ENCODE results near the gene TNRC18.

Gene TNRC18

DNA sequence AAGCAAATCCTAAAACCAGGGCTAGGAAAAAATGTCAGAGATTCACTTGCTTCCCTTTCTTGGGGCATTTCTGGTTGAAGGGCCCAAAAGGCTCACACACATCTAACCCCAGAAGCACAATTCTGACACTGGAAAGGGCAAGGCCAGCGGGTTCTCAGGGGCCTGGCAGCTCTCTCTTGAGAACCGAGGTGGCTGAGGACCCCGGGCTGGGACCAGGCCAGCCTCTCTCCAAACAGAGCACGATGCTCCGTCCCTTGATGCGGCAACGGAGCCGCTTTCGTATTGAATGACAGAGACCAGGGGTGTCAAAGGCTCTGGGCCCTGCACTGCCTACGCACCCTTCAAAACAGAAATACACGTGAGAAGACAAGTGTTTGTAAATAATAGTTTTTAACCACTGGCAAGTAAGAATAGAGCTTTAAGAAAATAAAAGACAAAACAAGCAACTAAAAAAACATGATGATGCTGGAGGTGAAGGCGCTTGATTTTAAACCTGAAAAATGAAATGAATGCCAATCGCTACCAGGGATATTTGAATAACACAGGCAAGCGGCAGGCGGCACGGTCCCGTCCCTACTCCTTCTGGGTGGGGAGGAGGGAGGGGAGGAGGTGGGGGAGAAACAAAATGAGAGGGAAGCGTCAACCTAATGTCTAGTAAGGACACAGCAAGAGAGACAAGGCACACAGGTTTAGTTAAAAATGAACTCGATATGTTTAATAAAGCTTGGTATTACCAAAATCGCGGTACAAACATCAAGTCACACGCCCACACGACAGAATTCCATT, 72.8 kb downstream of the TNRC18 start:
- peaks cover 12 to 37% of the 10 kb centered on the region in 2 donors for H3K36me3 ChIP-seq (ENCODE audit: control insufficient read depth in 1 of 2, insufficient read depth in 2 of 2, low read length in 2 of 2)

DNA sequence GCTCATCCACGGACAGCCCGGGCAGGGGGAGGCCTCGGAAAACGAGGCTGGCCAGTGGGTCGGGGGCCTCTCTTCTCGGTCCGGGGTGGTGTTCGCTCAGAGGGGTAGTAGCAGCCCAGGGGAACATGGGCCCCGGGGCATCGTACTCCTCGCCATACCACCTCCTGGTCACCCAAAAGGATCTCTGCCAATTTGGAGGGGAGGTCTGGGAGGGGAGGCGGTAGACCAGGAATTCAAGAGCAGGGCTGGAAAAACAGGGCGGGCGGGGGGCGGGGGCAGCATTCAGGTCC, 73.5 kb downstream of the TNRC18 start:
- Histone ChIP-seq H3K27me3 (ENCODE audit: low read depth, low read length) (no peaks in the 10 kb centered on the region), H3K4me3 (ENCODE audit: low read depth in 1 of 2, low read length in 2 of 2) (no peak overlapping the region), H3K36me3 (ENCODE audit: control insufficient read depth in 1 of 2, insufficient read depth in 2 of 2, low read length in 2 of 2) (peaks cover 12 to 43% of the 10 kb centered on the region in 2 donors), H3K4me1 (ENCODE audit: control insufficient read depth in 1 of 2, insufficient read depth in 2 of 2, low read length in 2 of 2) (peaks cover 0 to 48% of the 10 kb centered on the region in 2 donors), H3K27ac (ENCODE audit: low read length) (no peak overlapping the region), H3K9me3 (ENCODE audit: control insufficient read depth in 1 of 2, low read length in 2 of 2) (no peaks in the 10 kb centered on the region)

More for the DNA sequence above, 72.8 kb downstream of the TNRC18 start:
- Histone ChIP-seq H3K27me3 (ENCODE audit: low read depth, low read length) (no peaks in the 10 kb centered on the region), H3K4me1 (ENCODE audit: control insufficient read depth in 1 of 2, insufficient read depth in 2 of 2, low read length in 2 of 2) (peaks cover 0 to 55% of the 10 kb centered on the region in 2 donors), H3K27ac (ENCODE audit: low read length) (no peak overlapping the region), H3K4me3 (ENCODE audit: low read depth in 1 of 2, low read length in 2 of 2) (no peak overlapping the region), H3K9me3 (ENCODE audit: control insufficient read depth in 1 of 2, low read length in 2 of 2) (no peaks in the 10 kb centered on the region)

DNA sequence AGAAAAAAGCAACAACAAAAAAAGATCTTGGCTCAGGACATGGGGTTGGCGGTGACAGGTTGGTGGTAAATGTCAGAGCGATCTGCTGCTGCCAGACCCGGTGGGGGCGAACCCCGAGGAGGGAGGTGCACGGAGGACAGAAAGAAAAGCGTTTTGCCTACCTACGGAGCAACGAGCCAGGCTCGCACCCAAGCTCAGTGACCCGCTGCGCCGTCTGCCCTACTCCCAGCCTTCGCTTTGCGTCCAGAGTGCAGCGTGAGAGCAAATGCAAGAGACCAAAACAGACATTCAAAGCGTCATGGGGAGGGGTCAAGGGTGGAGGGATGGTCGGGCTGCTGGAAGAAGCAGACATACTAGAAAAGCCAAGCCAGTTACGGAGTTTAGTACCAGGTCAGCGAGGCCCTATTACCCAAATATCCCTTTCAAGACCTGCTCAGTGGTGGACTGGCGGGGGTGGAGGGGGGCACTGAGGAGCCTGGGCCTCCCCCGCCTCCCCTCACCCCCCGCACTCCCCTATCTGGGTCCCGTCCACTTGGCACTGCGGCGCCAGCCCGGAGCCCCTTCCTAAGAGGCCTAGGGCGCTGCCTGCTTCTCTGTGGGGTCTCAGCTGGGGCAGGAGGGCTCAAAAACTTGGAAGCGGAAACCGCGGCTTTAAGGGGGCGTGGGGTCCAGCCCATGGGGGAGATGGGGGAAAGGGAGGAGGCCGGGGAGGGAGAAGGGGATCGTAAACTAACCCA, 74.0 kb downstream of the TNRC18 start:
- Histone ChIP-seq H3K36me3 (ENCODE audit: control insufficient read depth in 1 of 2, insufficient read depth in 2 of 2, low read length in 2 of 2) (peaks cover 18 to 48% of the 10 kb centered on the region in 2 donors), H3K27ac (ENCODE audit: low read length) (no peak overlapping the region), H3K9me3 (ENCODE audit: control insufficient read depth in 1 of 2, low read length in 2 of 2) (no peaks in the 10 kb centered on the region), H3K4me3 (ENCODE audit: low read depth in 1 of 2, low read length in 2 of 2) (no peak overlapping the region), H3K27me3 (ENCODE audit: low read depth, low read length) (no peaks in the 10 kb centered on the region), H3K4me1 (ENCODE audit: control insufficient read depth in 1 of 2, insufficient read depth in 2 of 2, low read length in 2 of 2) (peaks cover 0 to 43% of the 10 kb centered on the region in 2 donors)

DNA sequence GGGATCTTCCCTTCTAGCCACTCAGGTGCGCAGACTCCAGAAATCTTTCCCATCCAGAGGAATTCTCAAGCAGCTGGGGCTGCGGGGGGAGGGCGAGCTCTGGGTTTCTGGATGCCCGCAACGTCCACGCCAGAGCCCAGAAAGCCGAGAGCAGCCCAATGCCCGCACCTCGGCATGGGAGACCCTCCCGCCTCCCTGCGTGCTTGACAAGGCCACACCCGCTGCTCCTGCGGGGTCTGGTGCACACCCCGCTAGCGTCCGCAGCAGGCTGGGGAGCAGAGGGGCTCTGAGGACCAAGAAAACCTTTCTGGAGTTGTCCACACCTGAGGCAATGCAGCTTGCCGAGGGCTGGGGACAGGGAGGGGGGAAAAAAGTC, 74.6 kb downstream of the TNRC18 start:
- H3K27ac ChIP-seq (ENCODE audit: low read length): no peak overlapping the region
- H3K36me3 ChIP-seq (ENCODE audit: control insufficient read depth in 1 of 2, insufficient read depth in 2 of 2, low read length in 2 of 2): peaks cover 22 to 55% of the 10 kb centered on the region in 2 donors
- no peak overlapping the region for H3K4me3 ChIP-seq (ENCODE audit: low read depth in 1 of 2, low read length in 2 of 2)
- no peaks in the 10 kb centered on the region for H3K27me3 ChIP-seq (ENCODE audit: low read depth, low read length)
- H3K4me1 ChIP-seq (ENCODE audit: control insufficient read depth in 1 of 2, insufficient read depth in 2 of 2, low read length in 2 of 2): peaks cover 0 to 38% of the 10 kb centered on the region in 2 donors
- H3K9me3 ChIP-seq (ENCODE audit: control insufficient read depth in 1 of 2, low read length in 2 of 2): peaks cover 0 to 4% of the 10 kb centered on the region in 2 donors

DNA sequence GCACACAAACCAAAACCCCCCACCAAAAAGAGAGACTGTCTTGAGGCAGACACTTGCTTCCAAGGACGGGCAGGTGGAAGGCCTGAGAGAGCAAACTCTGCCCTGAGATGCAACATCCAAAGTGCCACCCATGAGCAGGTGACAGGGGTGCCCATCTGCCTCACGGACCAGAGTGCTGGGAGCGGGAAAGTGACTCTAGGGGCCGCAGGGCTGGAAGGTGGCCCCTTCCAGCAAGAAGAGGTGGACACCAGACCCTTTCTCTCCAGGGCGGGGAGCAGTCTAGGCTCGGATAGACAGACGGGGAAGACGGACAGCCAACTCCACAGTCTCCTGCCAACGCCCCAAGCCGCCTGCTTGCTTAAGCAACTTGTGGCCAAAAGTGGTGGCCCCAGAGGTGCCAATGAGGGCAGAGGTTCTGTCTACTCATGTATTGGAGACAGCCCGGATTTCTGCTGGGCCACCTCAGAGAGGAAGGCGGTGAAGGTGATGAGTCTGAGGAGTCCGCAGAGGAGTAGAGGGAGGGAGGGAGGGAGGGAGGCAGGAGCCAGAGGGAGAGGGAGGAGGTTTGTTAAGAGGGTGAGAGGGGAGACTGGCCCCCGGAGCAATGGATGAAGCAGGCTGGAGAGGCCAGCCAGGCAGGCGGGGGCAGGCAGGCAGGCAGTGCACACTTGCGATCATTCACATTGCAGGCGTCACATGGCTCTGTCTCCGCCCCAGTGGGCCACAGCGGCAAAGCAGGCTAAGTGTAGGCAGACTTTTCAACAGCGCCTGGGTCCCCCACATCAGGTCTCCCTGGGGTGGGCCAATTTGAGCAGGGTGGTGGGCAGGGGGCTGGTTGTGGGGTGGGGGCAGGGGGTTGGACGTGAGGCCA, 75.3 kb downstream of the TNRC18 start:
- H3K4me3 ChIP-seq (ENCODE audit: low read depth in 1 of 2, low read length in 2 of 2): no peak overlapping the region
- H3K27me3 ChIP-seq (ENCODE audit: low read depth, low read length): no peaks in the 10 kb centered on the region
- peaks cover 0 to 34% of the 10 kb centered on the region in 2 donors for H3K4me1 ChIP-seq (ENCODE audit: control insufficient read depth in 1 of 2, insufficient read depth in 2 of 2, low read length in 2 of 2)
- no peak overlapping the region for H3K27ac ChIP-seq (ENCODE audit: low read length)
- peaks cover 29 to 56% of the 10 kb centered on the region in 2 donors for H3K36me3 ChIP-seq (ENCODE audit: control insufficient read depth in 1 of 2, insufficient read depth in 2 of 2, low read length in 2 of 2)
- H3K9me3 ChIP-seq (ENCODE audit: control insufficient read depth in 1 of 2, low read length in 2 of 2): peaks cover 0 to 9% of the 10 kb centered on the region in 2 donors

DNA sequence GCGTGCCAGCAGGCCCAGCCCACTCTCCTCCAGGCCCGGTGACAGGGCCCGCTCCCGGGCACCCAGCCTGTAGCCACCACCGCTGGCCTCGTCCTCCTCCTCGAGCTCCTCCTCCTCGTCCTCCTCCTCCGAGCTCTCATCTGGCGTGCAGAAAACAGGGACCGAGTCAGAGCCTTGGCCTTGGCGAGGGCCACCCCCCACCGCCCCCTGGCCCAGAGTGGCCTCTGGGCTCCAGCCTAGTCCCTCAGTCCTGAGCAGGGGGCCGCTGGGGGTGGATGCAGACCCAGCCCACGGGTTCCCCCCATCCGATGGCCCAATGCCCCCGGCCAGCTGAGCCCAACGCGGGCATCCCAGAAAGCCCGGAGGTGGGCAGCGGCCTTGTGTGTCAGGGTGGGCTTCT, 78.0 kb downstream of the TNRC18 start:
- H3K27ac ChIP-seq (ENCODE audit: low read length): no peak overlapping the region
- peaks cover 24 to 55% of the 10 kb centered on the region in 2 donors for H3K36me3 ChIP-seq (ENCODE audit: control insufficient read depth in 1 of 2, insufficient read depth in 2 of 2, low read length in 2 of 2)
- peaks cover 0 to 13% of the 10 kb centered on the region in 2 donors for H3K9me3 ChIP-seq (ENCODE audit: control insufficient read depth in 1 of 2, low read length in 2 of 2)
- no peak overlapping the region for H3K4me3 ChIP-seq (ENCODE audit: low read depth in 1 of 2, low read length in 2 of 2)
- peaks cover 0 to 24% of the 10 kb centered on the region in 2 donors for H3K4me1 ChIP-seq (ENCODE audit: control insufficient read depth in 1 of 2, insufficient read depth in 2 of 2, low read length in 2 of 2)
- no peaks in the 10 kb centered on the region for H3K27me3 ChIP-seq (ENCODE audit: low read depth, low read length)

- Histone ChIP-seq H3K27me3 (ENCODE audit: low read depth, low read length) (no peaks in the 10 kb centered on the region), H3K27ac (ENCODE audit: low read length) (no peak overlapping the region), H3K36me3 (ENCODE audit: control insufficient read depth in 1 of 2, insufficient read depth in 2 of 2, low read length in 2 of 2) (peaks cover 24 to 53% of the 10 kb centered on the region in 2 donors), H3K9me3 (ENCODE audit: control insufficient read depth in 1 of 2, low read length in 2 of 2) (peaks cover 0 to 13% of the 10 kb centered on the region in 2 donors), H3K4me3 (ENCODE audit: low read depth in 1 of 2, low read length in 2 of 2) (no peak overlapping the region), H3K4me1 (ENCODE audit: control insufficient read depth in 1 of 2, insufficient read depth in 2 of 2, low read length in 2 of 2) (peaks cover 0 to 22% of the 10 kb centered on the region in 2 donors)
These were observed 78.5 kb downstream of the TNRC18 start for GRCh38 chr7:5345171-5345570.

DNA sequence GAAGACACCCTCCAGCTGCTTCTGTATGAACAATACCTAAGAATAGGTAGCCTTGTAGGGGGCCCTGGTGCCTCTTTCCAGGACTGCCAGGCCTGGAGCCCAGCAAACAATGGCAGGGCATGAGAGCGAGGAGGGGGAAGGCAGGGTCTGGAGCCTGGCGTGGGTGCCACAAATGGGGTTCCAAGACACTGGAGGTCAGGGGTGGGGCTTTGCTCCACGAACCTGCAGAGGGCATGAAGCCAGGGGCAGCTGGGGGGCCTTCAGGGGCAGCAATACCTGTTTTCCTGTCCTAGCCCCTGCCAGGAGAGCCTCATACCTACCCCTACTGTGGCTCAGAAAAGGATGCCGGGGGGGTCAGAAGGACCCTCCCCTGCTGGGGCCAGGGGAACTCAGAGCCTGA, 79.3 kb downstream of the TNRC18 start:
- Histone ChIP-seq H3K4me3 (ENCODE audit: low read depth in 1 of 2, low read length in 2 of 2) (peak overlapping the region in 1 of 2 donors; percentile 2), H3K36me3 (ENCODE audit: control insufficient read depth in 1 of 2, insufficient read depth in 2 of 2, low read length in 2 of 2) (peaks cover 29 to 62% of the 10 kb centered on the region in 2 donors), H3K4me1 (ENCODE audit: control insufficient read depth in 1 of 2, insufficient read depth in 2 of 2, low read length in 2 of 2) (peaks cover 0 to 13% of the 10 kb centered on the region in 2 donors), H3K9me3 (ENCODE audit: control insufficient read depth in 1 of 2, low read length in 2 of 2) (peaks cover 0 to 13% of the 10 kb centered on the region in 2 donors), H3K27me3 (ENCODE audit: low read depth, low read length) (no peaks in the 10 kb centered on the region), H3K27ac (ENCODE audit: low read length) (no peak overlapping the region)

DNA sequence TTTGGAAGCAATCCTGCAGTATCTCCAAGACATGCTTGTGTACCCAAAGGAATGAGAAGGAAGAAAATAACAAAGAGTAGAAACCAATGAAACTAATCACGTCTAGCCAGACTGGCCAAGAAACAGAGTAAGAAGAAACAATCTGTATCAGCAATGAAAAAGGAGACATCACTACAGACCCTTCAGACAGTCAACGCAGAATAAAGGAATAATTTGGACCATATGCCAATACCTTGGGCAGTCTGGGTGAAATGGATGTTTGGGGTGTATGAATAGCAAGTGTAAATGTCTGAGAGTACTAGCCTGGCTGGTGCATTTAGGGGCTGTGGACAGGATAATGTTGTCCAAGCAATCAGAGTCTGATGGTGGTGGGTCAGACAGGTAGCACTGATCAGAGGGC, 79.8 kb downstream of the TNRC18 start:
- Histone ChIP-seq H3K4me3 (ENCODE audit: low read depth in 1 of 2, low read length in 2 of 2) (peak overlapping the region in 1 of 2 donors; percentile 2), H3K4me1 (ENCODE audit: control insufficient read depth in 1 of 2, insufficient read depth in 2 of 2, low read length in 2 of 2) (peaks cover 0 to 9% of the 10 kb centered on the region in 2 donors), H3K9me3 (ENCODE audit: control insufficient read depth in 1 of 2, low read length in 2 of 2) (peaks cover 0 to 13% of the 10 kb centered on the region in 2 donors), H3K27me3 (ENCODE audit: low read depth, low read length) (no peaks in the 10 kb centered on the region), H3K36me3 (ENCODE audit: control insufficient read depth in 1 of 2, insufficient read depth in 2 of 2, low read length in 2 of 2) (peaks cover 29 to 64% of the 10 kb centered on the region in 2 donors), H3K27ac (ENCODE audit: low read length) (no peak overlapping the region)

DNA sequence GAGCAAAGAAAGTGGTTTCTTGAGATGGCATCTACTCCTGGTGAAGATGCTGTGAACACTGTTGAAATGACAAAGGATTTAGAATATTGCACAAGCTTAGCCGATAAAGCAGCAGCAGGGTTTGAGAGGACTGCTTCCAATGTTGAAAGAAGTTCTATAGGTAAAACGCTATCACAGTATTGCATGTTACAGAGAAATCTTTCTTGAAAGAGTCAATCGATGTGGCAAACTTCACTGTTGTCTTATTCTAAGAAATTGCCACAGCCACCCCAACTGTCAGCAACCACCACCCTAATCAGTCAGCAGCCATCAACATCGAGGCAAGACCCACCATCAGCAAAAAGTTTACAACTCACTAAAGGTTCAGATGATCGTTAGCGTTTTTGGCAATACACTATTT, 81.0 kb downstream of the TNRC18 start:
- peaks cover 29 to 74% of the 10 kb centered on the region in 2 donors for H3K36me3 ChIP-seq (ENCODE audit: control insufficient read depth in 1 of 2, insufficient read depth in 2 of 2, low read length in 2 of 2)
- H3K4me3 ChIP-seq (ENCODE audit: low read depth in 1 of 2, low read length in 2 of 2): no peak overlapping the region
- H3K27me3 ChIP-seq (ENCODE audit: low read depth, low read length): no peaks in the 10 kb centered on the region
- no peaks in the 10 kb centered on the region for H3K4me1 ChIP-seq (ENCODE audit: control insufficient read depth in 1 of 2, insufficient read depth in 2 of 2, low read length in 2 of 2)
- peaks cover 0 to 13% of the 10 kb centered on the region in 2 donors for H3K9me3 ChIP-seq (ENCODE audit: control insufficient read depth in 1 of 2, low read length in 2 of 2)
- H3K27ac ChIP-seq (ENCODE audit: low read length): no peak overlapping the region

GRCh38 chr7:5339955-5340354, 83.7 kb downstream of the TNRC18 start:
- Histone ChIP-seq H3K36me3 (ENCODE audit: control insufficient read depth in 1 of 2, insufficient read depth in 2 of 2, low read length in 2 of 2) (peaks cover 40 to 79% of the 10 kb centered on the region in 2 donors), H3K27ac (ENCODE audit: low read length) (no peak overlapping the region), H3K4me1 (ENCODE audit: control insufficient read depth in 1 of 2, insufficient read depth in 2 of 2, low read length in 2 of 2) (no peaks in the 10 kb centered on the region), H3K9me3 (ENCODE audit: control insufficient read depth in 1 of 2, low read length in 2 of 2) (peaks cover 0 to 19% of the 10 kb centered on the region in 2 donors), H3K4me3 (ENCODE audit: low read depth in 1 of 2, low read length in 2 of 2) (no peak overlapping the region), H3K27me3 (ENCODE audit: low read depth, low read length) (no peaks in the 10 kb centered on the region)
